Activated CD8-positive, alpha-beta memory T cell treated with anti-CD3 and anti-CD28 coated beads, Interleukin-2, amount 50 U/mL, for 4 hours (primary cell): ENCODE results near the gene SAMD3.
"Not testable (repeated sequence)": the region's sequence is repeated elsewhere in the genome, so short reads cannot be mapped to it uniquely, and the experiment has no call there.

Experiments used
- DNase-seq: peaks from one replicate; pipeline ENCODE4 v3.0.0-alpha.2; 2020

Gene SAMD3, protein sequence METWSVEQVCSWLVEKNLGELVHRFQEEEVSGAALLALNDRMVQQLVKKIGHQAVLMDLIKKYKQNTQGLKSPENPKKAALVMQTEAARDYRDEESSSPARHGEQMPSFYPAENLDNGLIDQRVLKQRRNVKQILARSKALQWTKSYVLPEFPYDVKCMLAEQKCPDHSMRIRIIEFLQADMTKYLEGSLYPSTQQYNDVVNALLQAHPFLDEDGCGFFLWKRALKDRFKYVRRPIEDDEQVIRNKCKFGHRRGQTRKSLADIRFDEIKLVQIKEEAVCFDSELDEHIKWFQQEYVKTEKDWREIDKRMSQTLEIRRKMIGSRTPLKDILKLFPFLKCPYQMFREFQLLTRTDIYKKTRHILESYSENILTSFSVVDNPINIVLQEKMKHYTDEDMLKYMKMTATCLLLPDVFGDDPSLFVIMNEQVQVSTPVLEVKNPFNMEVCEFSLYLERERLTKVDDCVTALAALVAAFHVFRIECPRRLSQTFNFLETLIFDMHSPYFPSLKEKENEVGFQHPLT

DNA sequence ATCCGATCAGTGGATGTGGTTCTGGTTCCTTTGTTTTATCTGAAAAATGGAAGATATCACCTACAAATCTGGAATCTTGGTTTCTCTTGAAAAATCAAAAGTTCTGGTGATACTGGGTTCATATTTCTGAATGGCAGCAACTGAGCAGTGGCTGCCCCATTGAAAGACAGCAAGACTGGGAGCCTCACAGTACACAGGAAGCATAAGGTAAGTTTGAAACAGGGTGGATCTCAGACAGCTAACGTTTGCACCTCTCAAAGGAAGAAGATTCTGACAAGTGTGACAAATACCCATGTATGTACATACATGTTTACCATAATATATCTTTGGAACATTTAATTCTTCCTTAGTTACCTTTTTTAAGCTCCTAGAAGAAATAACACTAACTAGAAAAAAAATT lies at the start of gene SAMD3:
Gene SAMD3 (minus strand): TSS at position 177 of the 400 bp plus-strand sequence. CDS start 7,678 bp downstream, outside the sequence.
- no peak for DNase-seq

DNA sequence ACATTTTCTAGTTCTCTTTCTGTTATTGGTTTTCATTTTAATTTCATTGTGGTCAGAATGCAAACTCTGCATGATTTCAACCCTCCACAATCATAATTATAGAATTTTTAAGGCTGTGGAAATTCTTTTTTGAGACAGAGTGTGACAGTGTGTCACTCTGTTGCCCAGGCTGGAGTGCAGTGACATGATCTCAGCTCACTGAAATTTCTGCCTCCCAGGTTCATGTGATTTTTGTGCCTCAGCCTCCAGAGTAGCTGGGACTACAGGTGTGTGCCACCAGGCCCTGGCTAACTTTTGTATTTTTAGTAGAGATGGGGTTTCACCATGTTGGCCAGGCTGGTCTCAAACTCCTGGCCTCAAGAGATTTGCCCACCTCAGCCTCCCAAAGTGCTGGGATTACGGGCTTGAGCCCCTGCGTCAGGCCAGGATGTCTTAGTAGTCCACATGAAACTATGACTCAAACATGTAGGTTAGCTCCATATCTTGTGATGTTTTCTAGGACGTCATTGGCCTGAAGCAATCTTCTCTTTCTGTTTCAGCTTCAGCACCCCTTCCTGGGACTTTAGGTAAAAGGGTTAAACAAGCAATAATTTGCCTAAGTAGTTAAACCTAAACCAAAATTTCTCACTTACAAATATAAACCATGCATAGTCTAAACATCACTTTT lies 47.4 kb upstream of the SAMD3 start:
- no peak for DNase-seq

DNA sequence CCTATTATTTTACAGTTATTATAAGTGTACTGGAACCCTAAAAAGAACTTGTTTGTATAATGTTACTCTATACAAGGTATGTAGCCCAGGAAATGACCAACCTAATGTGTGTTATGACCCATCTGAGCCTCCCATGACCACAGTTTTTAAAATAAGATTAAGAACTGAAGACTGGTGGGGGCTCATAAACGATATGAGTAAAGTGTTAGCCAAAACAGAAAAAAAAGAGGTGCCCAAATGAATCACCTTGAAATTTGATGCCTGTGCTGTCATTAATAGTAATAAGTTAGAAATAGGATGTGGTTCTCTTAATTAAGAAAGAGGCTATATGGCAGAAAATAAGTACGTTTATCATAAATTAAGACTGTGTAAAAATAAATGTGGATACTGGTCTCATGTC lies 42.8 kb upstream of the SAMD3 start:
- not testable (repeated sequence) for DNase-seq

DNA sequence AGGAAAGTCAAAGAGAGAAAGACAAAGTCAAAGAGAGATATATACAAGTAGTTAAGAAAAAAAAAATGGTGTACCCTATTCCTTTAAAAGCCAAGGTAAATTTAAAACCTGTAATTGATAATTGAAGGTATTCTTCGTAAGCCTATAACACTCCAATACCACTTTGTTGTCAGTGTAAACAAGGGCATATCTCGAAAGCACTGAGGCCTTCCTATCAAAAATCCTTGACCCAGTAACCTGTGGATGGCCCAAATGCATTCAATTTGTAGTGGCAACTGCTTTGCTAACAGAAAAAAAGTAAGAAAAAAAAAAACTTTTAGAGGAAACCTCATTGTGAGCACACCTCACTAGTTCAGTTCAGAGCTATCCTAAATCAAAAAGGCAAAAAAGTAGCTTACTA lies 39.3 kb upstream of the SAMD3 start:
- no peak for DNase-seq

DNA sequence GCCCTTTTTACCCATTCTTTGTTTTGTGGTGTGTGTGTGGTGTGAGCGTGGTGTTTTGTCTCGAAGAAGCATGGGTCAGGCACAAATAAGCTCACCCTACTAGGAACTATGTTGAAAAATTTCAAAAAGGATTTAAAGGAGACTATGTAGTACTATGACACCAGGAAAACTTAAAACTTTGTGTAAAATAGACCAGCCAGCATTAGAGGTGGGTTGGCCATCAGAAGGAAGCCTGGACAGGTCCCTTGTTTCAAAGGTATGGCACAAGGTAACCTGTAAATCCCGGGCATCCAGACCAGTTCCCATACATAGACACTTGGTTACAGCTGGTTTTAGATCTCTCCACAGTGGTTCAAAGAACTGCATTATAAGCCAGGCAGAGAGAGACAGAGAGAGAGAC lies 38.8 kb upstream of the SAMD3 start:
- not testable (repeated sequence) for DNase-seq

DNA sequence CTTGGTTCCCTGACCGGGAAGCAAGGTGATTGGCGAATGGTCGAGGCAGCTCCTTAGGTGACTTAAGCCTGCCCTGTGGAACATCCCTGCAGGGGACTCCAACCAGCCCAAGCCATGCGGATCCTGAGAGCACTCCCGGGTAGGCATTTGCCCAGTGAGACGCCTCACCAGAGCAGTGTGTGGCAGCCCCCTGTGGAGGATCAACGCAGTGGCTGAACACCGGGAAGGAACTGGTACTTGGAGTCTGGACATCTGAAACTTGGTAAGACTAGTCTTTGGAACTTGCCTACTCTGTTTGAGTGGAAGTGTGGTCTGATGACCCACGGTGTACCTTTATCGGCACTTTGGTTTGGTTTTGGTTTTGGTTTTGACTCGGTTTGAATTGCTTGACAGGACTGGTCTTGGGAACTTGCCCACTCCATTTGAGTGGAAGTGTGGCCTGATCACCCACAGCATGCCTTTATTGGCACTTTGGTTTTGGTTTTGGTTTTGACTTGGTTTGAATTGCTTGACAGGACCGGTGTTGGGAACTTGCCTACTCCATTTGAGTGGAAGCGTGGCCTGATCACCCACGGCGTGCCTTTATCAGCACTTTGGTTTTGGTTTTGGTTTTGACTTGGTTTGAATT lies 38.0 kb upstream of the SAMD3 start:
- DNase-seq: peak; percentile 16

DNA sequence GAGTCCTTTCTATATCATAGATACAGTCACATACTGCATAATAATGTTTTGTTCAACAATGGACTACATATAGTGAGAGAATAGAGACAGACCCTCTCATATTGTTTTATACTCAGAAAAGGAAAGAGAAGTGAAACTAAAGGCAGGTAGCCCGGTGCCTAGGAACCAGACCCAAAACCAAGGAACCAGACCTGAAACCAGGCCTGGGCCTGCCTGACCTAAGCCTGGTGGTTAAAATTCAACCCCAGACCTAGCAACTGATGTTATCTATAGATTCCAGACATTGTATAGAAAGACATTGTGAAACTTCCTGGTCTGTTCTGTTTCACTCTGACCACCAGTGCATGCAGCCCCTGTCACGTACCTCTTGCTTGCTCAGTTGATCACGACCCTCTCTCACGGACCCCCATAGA lies 37.3 kb upstream of the SAMD3 start:
- DNase-seq: not testable (repeated sequence)

DNA sequence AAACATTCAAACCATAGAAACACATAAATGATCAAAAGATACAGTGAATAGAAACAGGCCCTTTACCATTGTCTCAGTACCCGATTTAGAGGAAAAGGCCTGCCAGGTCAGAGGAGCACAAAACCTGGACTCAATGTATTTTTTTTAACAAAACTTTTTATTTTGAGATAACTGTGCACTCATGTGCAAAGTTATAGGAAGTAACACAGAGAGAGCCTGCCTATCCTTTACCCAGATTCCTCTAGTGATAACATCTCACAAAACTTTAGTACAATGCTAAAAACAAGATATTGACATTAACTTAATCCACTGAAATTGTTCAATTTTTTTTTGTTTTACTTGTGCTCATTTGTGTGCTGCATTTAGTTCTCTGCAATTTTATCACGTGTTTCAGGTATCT lies 36.8 kb upstream of the SAMD3 start:
- no peak for DNase-seq

DNA sequence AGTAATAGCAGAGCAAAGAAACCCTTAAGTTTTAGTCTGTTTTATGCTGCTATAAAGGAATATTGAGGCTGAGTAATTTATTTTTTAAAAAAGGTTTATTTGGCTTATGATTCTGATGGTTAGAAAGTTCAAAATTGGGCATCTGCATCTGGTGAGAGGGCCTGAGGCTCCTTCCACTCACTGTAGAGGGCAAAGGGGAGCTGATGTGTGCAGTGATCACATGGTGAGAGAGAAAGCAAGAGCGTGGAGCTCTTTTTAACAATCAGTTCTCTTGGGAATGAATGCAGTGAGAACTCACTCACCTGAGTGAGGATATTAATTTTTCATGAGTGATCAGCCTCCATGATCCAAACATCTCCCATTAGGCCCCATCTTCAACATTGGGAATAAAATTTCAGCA lies 36.4 kb upstream of the SAMD3 start:
- DNase-seq: no peak

DNA sequence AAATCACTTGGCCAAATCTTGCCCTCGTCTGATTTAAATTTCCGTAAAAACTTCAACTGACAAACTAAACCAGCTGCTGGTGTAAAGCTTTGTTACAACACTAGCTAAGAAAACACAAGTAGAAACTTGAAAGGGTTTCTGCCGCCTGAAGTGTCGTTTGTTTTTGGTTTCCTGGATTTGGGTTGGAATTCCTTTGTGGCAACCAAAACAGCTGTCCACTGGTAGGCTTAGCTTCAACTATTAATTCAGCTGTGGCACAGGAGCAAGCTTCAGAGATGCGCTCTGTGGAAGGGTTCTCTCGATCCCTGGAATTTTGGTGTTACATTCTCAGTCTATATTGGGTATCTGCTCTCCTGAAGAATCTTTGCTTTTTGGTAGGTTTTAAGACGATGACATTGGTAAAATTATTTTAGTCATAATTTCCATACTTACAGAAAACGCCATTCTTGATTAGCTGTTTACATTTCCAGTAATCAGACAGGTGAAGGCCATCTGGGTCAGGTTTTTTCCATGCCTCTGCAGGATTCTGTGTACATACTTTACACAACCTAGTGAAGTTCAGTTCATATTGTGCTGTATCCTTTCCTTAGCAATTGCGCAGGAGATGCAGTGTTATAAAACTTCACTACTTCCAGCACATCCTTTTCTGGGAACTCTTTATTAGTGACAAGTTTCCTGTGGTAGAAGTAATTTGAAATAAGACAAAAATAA lies 29.9 kb upstream of the SAMD3 start:
- DNase-seq: no peak

DNA sequence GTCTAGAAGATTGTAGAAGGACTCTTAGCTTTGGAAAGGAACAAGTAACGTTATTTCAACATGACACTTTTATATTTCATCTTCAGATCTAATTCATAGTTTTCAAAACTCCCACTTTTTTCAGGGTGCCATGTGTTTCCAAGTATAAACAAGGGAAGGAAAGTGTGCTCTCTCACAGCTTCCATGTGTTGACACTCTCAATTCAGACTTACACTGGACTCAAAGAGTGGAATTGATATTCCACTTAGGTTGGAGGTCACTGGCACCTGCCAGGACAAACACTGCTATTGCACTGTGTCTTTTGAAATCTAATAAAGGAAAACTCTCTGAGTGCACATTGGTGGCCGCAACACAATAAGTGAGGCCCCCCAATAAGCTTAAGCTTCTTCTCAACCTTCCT lies 22.5 kb upstream of the SAMD3 start:
- DNase-seq: no peak

DNA sequence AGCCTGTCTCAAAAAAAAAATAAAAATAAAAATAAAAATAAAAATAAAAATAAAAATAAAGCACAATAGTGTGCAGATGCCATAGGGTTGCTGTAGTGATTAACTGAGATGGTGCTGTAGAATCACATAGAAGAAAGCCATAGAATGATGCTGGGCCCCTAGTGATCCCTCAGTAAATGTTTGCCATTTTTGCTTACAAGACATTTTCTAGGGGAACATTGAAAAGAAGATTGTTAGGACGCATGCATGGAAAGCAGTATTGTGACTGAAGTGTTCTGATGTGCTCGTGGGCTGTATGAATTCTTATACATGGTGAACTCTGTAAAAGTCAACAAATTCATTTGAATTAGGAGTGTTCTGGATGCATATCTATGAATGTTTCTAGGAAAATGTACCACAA lies 22.0 kb upstream of the SAMD3 start:
- no peak for DNase-seq

DNA sequence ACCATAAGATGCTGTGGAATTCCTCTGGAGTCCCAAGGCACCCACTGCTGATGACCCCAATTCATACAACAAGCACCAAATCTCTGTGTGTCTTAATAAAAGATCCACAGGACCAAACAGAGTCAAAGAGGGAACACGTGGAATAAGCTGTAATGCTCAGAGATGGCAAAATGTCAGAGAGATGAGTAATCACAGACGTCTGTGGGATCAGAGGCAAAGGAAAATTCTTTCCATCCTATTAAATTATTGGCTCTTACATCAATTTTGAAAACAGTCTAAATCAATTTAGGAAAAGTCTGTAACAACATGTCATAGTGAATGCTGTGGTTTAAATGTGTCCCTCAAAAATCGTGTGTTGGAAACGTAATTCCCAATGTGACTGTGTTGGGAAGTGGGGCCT lies 17.5 kb upstream of the SAMD3 start:
- DNase-seq: no peak

DNA sequence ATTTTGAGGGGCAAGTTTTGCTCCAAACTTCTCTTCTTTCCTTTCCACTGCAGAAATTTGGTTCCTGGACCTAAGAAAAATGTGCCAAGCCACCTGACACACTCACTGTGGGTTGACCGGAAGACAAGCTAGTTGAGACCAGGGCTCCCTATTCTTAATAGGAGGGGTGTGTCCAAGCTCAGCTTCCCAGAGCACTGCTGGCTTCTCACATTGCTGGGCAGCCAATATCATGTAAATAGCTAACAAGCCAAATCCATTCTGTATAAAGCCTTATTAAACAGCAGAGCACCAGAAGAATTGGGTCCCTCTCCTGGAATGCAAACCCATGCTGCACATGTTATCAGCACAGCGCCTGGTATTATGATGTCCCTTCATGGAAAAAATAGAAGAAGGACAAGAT lies 17.0 kb upstream of the SAMD3 start:
- DNase-seq: no peak

DNA sequence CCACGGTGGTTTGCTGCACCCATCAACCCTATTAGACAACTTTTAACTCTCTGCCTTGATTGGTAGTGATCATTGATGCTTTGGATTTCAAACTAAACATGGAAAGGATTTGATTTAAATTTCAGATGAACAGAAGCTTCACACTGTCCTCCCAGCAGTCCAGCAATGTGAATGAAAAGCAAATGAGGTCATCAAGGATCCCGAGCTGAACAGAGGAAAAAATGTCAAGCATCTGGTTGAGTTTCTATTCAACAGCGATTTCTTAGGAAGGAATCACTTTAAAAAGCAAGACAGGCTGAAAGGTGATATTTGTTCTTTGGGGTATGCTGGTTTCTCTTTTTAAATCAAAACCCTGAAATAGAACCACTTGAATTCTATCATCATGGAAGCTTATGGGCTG lies 10.6 kb upstream of the SAMD3 start:
- no peak for DNase-seq

DNA sequence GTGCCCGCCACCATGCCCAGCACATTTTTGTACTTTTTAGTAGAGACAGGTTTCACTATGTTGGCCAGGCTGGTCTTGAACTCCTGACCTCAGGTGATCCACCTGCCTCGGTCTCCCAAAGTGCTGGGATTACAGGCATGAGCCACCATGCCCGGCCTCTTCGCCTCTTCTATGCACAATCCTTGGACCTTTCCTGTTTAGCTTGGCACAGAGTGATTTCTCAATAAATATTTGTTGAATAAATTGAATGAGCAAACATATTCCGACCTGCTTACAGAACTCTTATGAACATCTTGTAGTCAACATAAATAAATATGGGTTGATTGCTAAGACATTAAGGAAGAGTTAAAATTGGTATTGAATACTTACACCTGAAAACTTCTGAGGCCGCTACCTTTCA lies 7.8 kb upstream of the SAMD3 start:
- not testable (repeated sequence) for DNase-seq

DNA sequence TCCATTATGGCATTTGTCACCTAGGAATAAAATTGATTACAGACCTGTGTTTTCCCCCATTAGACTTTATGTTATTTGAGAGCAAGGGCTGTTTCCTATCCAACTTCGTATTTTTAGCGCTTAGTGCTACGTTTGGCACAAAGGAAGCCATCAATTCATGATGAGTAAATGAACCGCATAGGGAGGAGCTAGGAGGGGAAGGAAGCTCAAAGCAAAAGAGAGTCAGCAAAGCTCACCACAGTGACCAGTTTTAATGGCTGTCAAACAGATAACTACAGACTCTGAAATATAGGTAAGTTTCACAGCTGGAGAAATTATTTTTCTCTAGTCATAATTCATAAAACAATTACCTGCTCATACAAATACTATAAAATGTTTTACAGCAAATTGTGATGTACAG lies 6.9 kb upstream of the SAMD3 start:
- DNase-seq: no peak

DNA sequence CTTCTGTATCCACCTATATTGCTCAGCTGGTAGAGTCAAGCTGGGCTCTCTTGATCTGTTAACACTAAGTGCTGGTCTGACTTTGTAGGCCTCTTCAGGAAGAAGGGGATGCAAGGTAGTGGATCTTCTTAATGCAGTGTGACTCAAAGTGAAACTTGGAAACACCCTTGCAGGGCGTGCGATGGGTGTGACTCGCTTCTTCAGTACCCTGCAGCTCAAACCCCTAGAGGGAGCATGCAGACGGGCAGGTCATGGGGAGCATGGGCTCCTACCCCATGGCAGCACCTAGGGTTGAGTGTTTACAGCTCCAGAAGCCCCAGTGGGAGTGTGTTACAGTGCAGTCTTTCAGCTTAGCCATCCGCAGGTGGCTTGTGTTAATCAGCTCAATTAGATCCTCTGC lies 757 bp upstream of the SAMD3 start:
- DNase-seq: peak; percentile 52

DNA sequence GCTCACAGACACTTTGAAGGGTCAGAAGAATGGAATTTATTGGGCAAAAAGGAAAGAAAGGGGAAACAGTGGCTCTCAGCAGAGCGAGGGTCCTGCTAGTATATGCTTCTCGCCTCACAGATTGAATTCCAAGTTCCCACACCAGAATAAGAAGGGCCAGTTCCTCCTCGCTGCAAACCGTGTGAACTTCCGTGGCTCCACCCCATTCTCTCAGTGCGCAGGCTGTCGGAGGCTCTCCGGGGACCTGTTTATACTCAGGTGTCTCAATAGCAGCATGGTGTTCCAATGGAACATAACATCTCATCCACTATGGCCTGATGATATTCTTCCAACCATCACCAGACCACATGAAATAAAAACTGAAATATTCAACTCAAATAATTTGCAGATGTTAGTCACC lies 4.6 kb downstream of the SAMD3 start:
- no peak for DNase-seq

DNA sequence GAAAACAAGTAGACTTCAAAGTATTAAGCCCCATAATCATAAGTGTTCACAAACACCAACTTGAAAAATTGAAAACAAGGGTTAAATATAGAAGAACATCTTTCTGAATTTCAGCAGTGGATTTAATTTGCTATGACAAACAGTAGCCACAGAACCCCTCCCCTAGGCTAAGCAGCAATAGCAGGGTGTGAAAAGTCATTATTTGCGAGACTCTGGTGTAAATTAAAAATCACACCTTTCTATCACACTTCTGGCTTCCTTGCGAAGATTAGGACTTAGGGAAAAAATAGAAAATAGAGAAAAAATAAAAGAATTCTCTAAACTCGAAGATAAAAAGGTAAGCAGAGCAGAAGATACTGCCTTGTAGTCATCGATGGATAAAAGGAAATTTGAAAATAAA lies 6.1 kb downstream of the SAMD3 start:
- no peak for DNase-seq

DNA sequence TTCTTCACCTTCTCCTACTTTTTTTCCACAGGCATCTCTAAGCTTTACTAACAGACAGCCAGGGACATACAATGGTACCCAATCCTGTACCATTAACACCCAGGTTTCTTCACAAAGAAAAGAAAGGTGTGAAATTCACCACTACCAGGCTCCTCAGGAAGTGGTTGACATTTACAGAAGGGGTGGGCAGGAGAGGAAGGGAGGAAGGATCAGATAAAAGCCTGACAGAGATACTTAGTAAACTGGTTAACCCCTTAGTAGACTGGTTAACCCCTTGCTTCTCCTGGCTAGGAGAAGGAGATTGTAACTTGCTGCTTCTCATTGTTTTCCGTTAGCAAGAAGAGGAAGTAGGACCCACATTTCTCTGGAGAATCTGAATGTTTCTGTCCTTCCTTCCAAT lies 7.2 kb downstream of the SAMD3 start:
- peak; percentile 26 for DNase-seq

DNA sequence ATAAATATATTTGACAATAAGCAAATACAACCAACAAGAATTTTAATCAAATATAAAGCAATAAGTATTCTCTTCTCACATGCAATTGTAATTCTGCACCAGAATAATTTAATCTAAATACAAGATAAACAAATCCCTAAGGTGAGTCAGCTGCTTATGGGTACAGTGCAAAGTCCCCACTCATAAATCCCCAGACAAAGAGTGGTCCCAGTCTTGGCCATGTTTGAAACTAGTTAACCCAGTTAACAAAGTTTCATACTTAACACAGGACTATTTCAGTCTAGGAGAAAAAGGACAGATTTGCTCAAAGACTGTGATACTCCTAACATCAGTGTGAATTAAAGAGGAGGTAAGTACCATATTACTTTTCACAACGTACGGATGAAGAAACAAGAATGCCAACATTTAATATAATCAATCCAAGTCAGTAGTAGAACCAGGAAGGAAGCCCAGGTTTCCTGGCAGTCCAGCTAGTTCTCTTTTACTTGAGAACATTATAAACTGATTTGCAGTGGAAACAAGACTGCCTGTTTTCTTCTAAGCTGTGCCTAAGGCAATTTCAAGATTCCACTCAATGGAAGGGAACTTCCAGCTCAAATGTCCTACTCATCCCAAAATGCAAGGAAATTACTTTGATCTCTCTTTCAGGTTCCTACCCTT lies 10.4 kb downstream of the SAMD3 start:
- no peak for DNase-seq

DNA sequence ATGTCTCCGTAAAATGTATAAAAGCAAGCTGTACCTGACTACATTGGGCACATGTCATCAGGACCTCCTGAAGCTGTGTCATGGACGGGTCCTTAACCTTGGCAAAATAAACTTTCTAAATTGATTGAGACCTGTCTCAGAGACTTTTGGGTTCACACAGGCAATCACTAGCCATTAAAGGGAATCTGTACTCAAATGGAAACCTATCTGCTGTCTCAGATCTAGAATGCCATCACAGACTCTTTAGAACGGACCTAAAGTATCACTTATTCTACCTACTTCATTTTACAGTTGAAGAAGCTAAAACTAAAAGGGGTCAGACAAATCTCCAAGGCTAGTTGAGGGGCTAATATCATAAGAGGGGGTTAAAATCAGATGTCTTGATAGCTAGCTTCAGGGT lies 11.1 kb downstream of the SAMD3 start:
- DNase-seq: no peak
